ENCODE results near the gene IL2RA.
"Not testable (repeated sequence)": the region's sequence is repeated elsewhere in the genome, so short reads cannot be mapped to it uniquely, and the experiment has no call there.

IL2RA gene

GRCh38 chr10:6062101-6062771 lies at the start of gene IL2RA:
Gene IL2RA (minus strand): TSS chr10:6062367. CDS start chr10:6062151, 216 bp downstream.
- peak; percentile 67 to 73 for DNase-seq (ENCODE audit: low read depth in 1 of 2, low spot score in 1 of 2)

GRCh38 chr10:6110136-6110535 lies 48.0 kb upstream of the IL2RA start:
- DNase-seq (ENCODE audit: low read depth in 1 of 2, low spot score in 1 of 2), result no peak

- DNase-seq (ENCODE audit: low read depth in 1 of 2, low spot score in 1 of 2), result no peak
Observed at GRCh38 chr10:6109444-6109775, 47.2 kb upstream of the IL2RA start.

GRCh38 chr10:6108631-6109443 lies 46.7 kb upstream of the IL2RA start:
- DNase-seq (ENCODE audit: low read depth in 1 of 2, low spot score in 1 of 2), result peak in 1 of 2 donors; percentile 28

- no peak for DNase-seq (ENCODE audit: low read depth in 1 of 2, low spot score in 1 of 2)
Observed at GRCh38 chr10:6108072-6108471, 45.9 kb upstream of the IL2RA start.

- DNase-seq (ENCODE audit: low read depth in 1 of 2, low spot score in 1 of 2), result not testable (repeated sequence)
Observed at GRCh38 chr10:6107616-6108015, 45.4 kb upstream of the IL2RA start.

- DNase-seq (ENCODE audit: low read depth in 1 of 2, low spot score in 1 of 2), result no peak
Observed at GRCh38 chr10:6103591-6103990, 41.4 kb upstream of the IL2RA start.

GRCh38 chr10:6102128-6102527 lies 40.0 kb upstream of the IL2RA start:
- DNase-seq (ENCODE audit: low read depth in 1 of 2, low spot score in 1 of 2), result no peak

DNA sequence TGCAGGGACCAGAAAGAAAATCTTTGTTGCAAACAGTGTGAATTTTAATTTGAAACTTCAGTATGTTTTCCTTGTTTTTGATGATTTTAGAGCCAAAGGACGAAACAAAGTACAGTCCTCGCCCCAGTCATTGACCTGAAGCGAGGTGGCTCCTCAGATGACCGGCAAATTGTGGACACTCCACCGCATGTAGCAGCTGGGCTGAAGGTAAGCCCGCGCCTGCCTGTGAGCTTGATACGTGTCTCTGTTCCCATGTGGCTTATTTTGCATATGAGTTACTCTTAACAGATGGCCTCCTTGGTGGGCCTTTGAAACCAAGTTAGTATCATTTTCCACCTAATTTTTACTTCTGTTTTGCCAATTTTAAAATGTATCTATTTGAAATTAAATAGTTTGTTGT lies 39.0 kb upstream of the IL2RA start:
- no peak for DNase-seq (ENCODE audit: low read depth in 1 of 2, low spot score in 1 of 2)

DNA sequence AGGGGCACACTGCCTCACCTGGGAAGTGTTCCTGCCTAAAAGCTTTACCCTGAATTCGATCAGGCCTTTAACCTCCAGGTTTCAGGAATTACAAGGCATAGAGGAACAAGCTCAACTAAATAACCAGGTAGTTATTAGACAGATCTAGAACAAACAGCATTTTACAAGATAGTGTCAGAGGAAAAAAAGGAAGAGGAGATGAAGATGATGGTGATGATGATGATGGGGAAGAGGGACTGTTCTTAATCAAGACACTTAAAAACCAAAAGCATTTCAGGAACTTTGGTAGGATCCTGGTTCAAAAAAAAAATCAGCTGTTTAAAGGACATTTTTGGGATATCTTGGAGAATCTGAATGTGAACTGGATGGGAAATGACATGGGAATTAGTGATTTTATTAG lies 38.2 kb upstream of the IL2RA start:
- DNase-seq (ENCODE audit: low read depth in 1 of 2, low spot score in 1 of 2), result no peak

DNA sequence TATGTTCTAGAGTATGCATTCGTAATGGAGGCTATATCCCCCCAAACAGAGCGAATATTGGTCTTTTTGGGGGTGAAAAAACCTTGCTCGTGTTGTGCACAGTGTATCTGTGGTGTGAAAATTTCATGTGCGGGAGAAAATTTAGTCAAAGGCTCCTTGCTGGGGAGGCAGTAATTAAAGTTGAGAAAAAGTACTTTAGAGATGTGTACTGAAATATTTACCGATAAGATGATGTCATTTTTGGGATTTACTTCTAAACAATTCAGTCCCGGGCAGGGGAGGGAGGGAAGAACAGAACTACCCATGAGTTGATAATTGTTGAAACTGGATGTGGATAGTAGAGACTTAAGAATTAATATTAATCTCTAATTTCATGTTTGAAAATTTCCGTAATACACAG lies 36.0 kb upstream of the IL2RA start:
- DNase-seq (ENCODE audit: low read depth in 1 of 2, low spot score in 1 of 2), result no peak

- no peak for DNase-seq (ENCODE audit: low read depth in 1 of 2, low spot score in 1 of 2)
Observed at GRCh38 chr10:6097063-6097462, 34.9 kb upstream of the IL2RA start.

DNA sequence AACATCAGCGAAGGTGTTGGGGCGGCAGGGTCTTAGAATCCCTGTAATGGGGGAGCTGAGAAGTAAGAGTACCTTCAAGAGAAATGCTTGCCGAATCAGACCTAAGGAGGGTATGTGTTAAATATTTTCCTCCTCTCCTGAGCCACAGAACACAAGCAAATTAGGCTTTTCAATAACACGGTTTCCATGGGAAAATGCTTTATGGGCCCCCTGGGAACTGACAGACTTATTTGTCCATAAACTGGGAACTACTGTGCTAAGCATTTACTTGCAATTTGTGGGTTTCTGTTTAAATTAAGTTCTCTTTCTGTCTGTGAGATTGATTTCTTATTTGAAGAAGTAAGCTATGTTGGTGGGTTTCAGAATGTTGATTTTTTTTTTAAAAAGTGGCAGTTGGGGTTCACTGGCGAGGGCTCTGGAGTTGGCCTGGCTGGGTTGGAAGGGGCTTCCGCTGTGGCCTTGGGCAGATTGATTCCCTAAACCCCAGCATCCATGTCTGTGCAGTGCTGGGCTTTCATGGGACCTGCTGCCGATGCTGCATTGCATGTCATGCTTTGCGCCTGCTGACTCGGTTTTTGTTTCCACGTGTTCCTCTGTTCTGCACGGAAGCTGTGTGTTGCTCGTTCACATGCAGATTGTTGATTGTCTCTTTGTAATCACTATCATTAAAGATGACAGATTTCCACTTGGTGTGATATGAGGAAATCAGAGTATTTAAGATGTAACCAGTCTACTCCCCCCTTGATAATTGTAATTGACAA lies 33.8 kb upstream of the IL2RA start:
- no peak for DNase-seq (ENCODE audit: low read depth in 1 of 2, low spot score in 1 of 2)

- DNase-seq (ENCODE audit: low read depth in 1 of 2, low spot score in 1 of 2), result no peak
Observed at GRCh38 chr10:6092731-6093130, 30.6 kb upstream of the IL2RA start.

DNA sequence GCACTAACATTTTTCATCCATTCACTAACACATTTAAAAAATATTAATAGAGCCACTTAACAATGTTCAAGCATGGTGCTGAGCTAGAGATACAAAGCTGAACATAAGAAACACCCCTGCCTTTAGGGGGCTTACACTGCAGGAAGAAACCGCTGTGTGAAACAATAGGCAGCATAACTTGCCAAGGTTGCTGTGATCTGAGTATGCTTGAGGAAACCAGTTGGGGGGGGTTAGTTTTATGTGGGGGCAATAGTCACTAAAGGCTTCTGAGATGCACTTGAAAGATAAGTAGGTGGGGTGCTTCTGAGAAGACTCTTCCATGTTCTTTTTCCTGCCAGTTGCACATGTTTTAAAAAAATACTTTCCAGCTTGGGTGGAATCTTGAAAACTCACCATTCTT lies 29.5 kb upstream of the IL2RA start:
- no peak for DNase-seq (ENCODE audit: low read depth in 1 of 2, low spot score in 1 of 2)

- no peak for DNase-seq (ENCODE audit: low read depth in 1 of 2, low spot score in 1 of 2)
Observed at GRCh38 chr10:6089334-6090219, 27.4 kb upstream of the IL2RA start.

- peak; percentile 97 to 99 for DNase-seq (ENCODE audit: low read depth in 1 of 2, low spot score in 1 of 2)
Observed at GRCh38 chr10:6088721-6089333, 26.7 kb upstream of the IL2RA start, which contains the start of gene RBM17. Gene RBM17 (plus strand): TSS chr10:6089034. CDS start chr10:6097066, 8,032 bp downstream.

DNA sequence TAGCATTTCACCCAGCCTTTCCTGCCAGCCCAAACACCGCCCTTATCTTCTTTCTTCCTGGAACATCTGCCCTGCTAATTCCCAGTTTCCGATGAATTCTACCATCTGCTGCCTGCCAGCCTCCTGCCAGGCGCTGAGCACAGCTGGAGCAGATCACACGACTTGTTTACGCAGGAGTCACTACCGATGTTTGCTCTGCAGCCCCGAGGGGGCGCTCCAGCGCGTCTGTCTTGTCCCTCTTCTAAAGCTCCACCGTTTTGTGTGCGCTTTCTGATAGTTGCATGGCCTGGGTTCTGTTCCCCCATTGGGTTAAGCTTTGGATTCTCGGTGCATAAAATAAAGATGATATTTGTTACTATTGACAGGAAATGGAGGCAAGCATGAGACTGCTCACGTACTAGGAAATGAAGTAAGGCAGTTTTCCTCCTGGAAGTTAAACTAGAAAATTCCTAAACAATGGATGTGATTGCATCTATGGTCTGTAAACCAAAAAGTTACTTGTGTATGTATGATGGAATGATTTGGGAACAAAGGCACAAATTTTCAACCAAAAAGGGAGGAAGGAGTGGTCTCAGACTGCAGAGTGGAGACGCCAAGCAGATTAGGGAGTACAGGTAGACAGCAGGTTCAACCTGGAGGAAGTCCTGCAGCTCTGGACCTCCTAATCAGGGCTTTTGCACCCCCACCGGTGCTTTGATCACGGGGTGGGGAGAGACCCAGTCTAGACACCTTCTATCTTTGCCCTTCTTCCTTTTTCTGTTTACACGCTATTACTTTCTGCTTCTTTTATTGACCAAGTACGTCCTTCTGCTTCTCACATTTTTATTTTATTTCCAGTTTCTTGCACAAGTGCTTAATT lies 24.4 kb upstream of the IL2RA start:
- DNase-seq (ENCODE audit: low read depth in 1 of 2, low spot score in 1 of 2), result peak; percentile 65 to 81

Measured in activated CD4-positive, alpha-beta T cell treated with anti-CD3 and anti-CD28 coated beads, Interleukin-2, amount 50 U/mL, for 24 hours (primary cell).